ENCODE results near the gene HOXB6.

The HOXB6 gene

GRCh38 chr17:48609033-48609432 lies 4.2 kb upstream of the HOXB6 start:
- DNase-seq: no peak

- DNase-seq: no peak
These were observed 3.7 kb upstream of the HOXB6 start for GRCh38 chr17:48608494-48608834.

- DNase-seq: no peak
These were observed 2.3 kb upstream of the HOXB6 start for GRCh38 chr17:48606892-48607614.

GRCh38 chr17:48605991-48606891 lies 1.5 kb upstream of the HOXB6 start:
- no peak for DNase-seq

- DNase-seq: no peak
These were observed 678 bp upstream of the HOXB6 start for GRCh38 chr17:48605409-48605919.

GRCh38 chr17:48603959-48604769 lies 622 bp downstream of the HOXB6 start:
- no peak for DNase-seq

GRCh38 chr17:48601539-48602425 lies 3.0 kb downstream of the HOXB6 start:
- DNase-seq: no peak

GRCh38 chr17:48601207-48601538 lies 3.6 kb downstream of the HOXB6 start:
- no peak for DNase-seq

GRCh38 chr17:48600244-48601098 lies 4.3 kb downstream of the HOXB6 start:
- DNase-seq: no peak

GRCh38 chr17:48599354-48599753 lies 5.4 kb downstream of the HOXB6 start:
- no peak for DNase-seq

GRCh38 chr17:48598736-48599135 lies 6.0 kb downstream of the HOXB6 start:
- no peak for DNase-seq

GRCh38 chr17:48597778-48598631 lies 6.8 kb downstream of the HOXB6 start:
- DNase-seq: peak; percentile 33 to 53

GRCh38 chr17:48597528-48597777 lies 7.3 kb downstream of the HOXB6 start:
- DNase-seq: no peak

- DNase-seq: no peak
These were observed 7.9 kb downstream of the HOXB6 start for GRCh38 chr17:48596735-48597527.

- no peak for DNase-seq
These were observed 8.6 kb downstream of the HOXB6 start for GRCh38 chr17:48596000-48596734.

- no peak for DNase-seq
These were observed 9.3 kb downstream of the HOXB6 start for GRCh38 chr17:48595278-48595999.

- no peak for DNase-seq
These were observed 10.1 kb downstream of the HOXB6 start for GRCh38 chr17:48594538-48595277.

Measured in CD4-positive, alpha-beta T cell treated with Interleukin-4 for 1 hour (primary cell).